Ramos (cell line): ENCODE data around the gene TNPO1.

Source experiments
- in situ Hi-C: fragments of 300-500 bp; cut with MboI; formaldehyde crosslinking; loops from one replicate; pipeline ENCODE4 v1.14.3; 2022; ENCODE audit warnings: low sequenced_read_pairs; ENCODE audit not compliant: unreplicated experiment

Gene TNPO1

DNA sequence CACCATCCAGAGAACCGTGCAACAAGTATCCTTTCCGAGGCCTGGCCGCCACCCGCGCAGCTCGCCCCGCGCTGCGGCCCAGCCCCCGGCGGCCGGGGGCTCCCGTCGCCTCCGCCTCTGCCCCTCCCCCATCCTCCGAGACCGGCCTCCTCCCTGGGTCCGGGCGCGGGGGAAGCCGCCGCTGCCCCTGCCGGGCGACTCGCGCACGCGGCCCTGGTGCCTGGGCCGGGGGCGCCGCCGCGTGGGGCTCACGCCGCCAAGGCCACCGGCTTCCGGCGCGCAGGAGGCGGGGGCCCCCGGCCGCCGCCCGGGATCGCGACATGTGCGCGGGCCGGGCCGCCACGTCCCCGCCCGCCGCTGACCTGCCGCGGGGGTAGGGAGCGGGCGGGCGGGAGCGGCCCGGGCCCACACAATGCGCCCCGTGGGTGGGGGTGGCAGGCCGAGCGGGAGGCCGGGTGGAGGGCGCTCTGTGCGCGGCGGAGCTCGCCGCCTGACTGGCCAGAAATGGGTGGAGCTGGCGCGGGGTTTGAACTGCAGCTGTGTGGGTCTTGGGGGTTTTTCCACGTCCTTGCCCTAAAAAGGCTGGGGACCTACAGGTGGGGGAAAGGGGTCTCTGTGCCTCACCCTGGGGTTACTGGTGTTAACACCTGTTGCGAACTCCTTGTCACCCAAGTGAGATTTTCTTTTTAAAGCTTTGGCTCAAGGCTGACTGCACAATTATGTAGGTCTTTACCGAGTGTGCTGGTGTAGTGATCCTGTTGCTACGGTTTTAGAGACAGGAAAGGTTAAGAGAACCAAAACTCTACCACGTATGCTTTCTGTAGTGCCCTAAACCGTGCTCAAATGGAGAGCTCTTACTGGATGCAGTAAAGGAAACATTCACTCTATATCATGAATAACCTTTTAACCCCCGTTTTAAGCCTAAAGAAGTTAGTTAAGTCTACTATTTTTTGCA is 32.3 kb downstream of the TNPO1 start:
- in situ Hi-C loops = no loop called here

DNA sequence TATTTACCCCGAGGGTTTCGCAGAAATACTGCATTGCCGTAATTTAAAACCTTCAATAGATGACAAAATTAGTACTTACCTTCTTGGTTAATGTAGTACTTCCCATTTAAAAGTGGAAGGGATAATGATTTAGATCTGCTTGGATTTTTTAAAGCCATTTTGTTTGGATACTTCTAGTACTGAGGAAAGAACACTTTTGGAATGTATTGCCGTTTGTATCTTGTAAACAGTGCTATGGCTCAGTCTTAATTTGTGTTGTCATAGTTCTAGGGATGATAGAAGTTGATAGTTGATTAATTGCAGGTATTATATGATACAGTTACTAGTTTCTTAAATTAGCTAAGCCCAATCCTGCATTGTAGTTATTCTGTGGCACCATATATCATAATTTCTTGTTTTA is 33.1 kb downstream of the TNPO1 start:
- in situ Hi-C loops = no loop called here

DNA sequence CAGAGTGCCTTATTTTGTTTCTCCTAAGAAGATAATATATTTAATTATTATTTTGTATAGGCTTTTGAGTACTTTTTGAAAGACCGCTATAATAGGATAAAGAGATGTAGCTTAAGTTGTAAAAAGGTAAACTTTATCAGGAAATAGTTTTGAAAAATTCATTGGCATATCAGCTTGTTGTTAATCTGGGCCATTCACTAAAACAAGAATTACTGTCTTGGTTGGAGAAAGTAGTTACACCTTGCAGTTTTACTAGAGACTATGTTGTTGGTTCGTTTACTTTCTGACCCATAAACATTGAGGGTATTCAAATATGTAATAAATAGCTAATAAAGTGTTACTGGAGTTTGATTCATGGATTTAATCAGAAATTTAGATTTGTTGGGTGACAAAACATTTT is 33.7 kb downstream of the TNPO1 start:
- in situ Hi-C loops = no loop called here

DNA sequence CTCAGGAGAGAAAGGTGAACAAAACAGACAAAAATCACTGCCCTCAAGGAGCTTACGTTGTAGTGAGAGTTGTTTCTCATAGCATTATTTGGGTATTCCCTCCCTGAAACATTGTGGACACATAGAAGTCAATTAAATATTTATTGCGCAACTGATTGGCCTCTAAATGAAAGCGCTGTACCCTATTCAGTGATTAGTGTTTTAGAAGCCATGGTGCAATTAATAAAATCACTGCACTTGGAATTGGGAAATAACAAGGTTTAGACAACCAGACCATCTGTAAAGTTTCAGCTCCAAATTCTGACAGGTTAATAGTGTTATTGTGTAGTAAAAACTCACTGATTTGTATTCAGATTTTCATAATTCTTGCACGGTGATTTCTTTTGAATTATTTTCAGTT is 35.9 kb downstream of the TNPO1 start:
- in situ Hi-C loops = no loop called here

DNA sequence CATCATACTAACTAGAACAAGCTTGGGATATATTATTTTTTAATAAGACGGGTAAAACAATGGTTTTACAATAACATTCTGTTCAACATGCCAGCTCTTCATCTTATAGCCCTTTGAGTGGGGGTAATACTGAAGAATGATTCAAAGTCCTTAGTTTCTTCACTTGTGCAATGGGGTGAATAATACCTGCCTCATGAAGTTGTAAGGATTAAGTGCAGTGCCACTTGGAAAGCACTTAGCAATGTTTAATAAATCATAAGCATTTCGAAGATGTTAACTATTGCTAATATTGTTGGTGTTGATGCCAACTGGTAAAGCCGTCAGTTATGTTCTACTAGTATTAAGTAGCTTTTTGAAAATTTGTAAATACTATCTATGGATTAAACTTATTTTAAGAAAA is 38.0 kb downstream of the TNPO1 start:
- in situ Hi-C loops = no loop called here

DNA sequence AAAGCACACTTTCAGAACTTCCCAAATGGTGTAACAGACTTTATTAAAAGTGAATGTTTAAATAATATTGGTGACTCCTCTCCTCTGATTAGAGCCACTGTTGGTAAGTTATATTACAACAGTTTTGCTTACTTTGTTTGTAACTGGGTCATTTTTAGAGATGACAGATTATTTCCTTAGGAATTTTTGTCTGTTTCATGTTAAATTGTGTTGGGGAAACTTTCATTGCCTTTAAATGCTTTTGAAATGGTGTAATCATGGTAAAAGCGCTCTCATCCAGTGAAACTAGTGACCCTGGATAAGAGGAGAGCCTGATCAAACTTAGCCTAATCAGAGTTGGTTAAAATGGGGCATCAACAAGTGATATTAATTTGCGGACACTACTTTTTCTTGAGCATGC is 39.4 kb downstream of the TNPO1 start:
- in situ Hi-C loops = no loop called here

DNA sequence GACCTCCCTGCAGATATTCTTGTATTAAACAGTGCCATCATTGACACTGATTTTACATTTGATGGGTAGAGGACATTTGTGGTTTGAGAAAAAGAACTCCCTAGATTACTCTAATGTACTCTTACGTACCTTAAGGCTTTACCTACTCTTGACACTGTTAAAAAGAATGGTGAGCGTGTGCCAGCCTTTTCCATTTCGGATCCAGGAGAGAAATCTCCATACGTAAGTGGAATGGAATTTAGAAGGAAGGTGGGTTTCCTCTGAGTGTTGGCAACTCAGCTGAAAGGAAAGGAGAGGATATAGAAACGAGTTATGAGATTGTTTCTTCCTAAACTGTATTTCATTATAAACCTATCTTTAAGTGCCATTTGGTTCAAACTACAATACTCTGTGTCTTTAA is 40.9 kb downstream of the TNPO1 start:
- in situ Hi-C loops = no loop called here

DNA sequence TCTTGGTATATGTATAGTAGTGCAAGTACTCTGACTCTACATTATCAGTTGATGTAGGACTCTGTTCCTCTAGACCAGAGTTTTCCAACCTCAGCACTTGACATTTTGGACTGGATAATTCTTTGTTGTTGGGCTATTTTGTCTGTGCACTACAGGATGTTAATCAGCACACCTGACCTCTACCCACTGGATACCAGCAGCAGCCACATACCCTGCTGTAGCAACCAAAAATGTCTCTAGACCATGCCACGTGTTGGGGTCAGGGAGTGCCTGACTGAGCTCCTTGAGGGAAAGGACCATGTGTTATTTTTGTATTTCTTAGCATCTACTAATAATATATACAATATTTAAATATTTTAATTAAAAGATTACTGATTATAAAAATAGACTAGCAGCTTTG is 42.7 kb downstream of the TNPO1 start:
- in situ Hi-C loops = no loop called here

DNA sequence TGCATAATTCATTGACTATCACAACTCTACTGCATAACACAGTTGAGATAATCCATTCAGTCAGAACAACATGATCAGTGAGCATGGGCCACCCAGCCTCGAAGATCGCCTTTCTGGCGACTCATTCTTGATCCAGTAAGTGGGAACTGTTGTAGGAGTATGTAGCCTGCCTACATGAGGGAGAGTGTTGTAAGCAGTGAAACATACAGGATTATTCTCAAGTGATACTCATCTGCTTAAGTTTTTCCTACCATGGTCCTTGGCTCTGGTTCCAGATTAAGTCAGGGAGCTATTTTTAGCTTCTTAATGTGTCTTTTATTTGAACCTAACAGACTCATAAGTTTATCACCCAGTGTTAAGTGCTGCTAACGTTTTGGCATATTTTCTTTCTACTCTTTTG is 44.0 kb downstream of the TNPO1 start:
- in situ Hi-C loops = no loop called here

DNA sequence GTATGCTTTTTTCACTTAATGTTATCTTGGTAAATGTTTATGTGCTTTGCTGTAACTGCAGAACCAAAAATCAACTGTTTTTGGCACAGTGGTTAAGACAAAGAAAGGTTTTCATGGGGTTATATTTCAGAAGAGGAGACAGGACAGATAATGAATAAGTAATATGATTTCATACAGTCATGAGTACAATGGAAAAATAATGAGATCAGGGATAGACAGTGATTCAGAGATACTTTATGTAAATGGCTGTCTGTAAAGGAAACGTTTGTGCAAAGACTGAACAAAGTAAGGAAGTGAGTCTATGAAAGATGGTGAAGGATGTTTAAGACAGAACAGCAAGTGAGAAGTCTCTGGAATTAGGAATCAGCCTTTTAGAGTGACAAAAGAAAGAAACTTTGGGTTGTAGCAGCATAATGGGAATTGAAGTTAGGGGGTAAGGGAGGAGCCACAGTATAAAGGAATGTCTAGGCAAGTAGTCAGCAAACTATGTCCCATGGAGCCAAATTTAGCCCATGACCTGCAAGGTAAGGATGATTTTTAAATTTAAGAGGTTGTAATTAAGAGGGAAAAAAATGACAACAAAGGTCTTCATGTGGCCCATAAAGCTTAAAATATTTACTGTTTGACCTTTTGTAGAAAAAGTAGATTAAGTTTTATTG is 55.0 kb downstream of the TNPO1 start:
- in situ Hi-C loops = no loop called here

DNA sequence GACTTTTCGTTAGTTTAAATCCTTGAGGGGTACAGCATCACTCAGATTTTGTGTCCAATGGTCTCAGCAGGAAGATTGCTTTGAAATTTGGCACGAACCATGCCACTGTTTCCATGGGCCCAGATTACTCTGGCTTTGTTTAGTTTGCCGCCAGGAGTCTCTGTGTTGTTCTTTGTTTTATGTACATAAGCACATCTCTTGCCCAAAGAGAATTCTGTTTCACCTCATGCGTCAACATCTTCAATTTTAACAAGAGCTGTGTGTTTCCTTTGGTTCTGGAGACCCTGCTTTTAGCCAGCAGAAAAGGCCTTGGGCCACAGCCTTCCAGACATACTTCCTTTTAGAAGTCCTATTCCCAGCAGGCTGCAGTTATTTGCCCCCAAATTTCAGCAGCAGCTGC is 62.4 kb downstream of the TNPO1 start:
- in situ Hi-C loops = no loop called here

DNA sequence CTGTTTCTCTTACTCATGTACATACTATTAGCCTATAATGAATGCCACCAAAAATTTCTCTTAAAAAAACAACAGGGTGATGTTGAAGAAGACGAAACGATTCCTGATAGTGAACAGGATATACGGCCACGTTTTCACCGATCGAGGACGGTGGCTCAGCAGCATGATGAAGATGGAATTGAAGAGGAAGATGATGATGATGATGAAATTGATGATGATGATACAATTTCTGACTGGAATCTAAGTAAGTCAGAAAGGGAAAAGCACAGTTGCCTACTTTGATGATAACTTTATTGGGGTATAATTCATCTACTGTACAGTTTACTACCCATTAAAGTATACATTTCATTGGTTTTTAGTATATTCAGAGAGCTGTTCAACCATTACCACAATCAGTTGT is 66.5 kb downstream of the TNPO1 start:
- in situ Hi-C loops = no loop called here

DNA sequence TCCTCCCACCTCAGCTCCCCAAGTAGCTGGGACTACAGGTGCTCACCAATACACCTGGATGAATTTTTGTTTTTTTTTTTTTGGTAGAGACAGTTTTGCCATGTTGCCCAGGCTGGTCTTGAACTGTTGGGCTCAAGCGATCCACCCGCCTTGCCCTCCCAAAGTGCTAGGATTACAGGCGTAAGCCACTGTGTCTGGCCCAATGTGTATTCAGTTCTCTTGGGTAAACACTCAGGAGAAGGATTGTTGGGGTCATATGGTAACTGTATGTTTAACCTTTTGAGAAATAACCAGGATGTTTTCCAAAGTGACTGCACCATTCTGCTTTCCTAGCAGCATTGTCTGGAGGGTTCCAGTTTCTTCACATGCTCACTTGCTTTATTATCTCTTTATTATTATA is 67.4 kb downstream of the TNPO1 start:
- in situ Hi-C loops = no loop called here

DNA sequence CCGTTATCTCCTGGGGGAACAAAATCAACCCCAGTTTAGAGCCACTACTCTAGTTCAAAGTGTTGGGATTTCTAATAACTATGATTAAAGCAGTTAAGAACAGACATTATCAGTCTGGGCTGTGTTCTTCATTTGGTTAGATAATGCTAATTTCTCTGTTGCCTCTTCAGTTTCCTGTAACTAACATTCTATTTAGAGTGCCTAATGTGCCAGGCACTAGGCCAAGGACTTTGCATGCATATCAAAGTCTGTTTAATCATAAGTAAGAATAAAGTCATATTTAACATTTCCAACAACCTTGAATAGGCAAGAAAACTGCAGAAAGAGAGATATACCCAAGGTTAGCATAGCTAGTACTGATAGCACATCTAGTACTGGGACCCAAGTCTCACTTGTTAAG is 68.4 kb downstream of the TNPO1 start:
- in situ Hi-C loops = no loop called here

DNA sequence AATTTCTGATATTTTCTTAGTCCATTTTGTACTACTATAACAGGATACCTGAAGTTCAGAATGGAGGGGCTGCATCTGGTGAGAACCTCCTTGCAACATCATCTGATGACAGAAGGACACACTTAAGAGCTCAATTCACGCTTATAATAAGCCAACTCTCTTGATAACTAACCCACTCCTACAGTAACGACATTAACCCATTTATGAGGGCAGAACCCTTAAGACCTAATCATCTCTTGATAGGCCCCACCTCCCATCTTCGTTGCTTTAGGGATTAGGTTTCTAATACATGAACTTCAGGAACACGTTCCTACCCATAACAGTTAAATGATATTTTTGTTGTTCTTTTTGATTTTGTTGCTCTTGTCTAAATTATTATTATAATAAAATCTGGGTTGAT is 69.4 kb downstream of the TNPO1 start:
- in situ Hi-C loops = no loop called here

DNA sequence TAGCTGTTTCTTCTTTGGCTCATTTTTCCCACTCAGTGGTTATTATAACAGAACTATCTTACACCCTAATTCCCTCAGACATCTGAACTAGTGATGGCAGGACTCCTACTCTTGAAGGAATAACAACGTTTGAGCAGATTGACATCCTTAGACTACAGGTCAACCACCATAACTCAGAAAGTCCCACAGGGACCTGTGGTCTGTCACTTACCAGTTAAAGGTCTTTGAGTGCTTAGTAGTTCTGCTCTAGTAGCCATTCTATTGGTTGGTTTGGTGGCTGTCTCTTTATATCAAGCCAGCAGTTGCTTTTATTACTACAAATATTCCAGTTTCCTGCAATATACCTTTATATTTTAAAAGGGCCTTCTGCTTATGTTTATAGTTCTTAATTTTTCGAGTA is 72.1 kb downstream of the TNPO1 start:
- in situ Hi-C loops = no loop called here

DNA sequence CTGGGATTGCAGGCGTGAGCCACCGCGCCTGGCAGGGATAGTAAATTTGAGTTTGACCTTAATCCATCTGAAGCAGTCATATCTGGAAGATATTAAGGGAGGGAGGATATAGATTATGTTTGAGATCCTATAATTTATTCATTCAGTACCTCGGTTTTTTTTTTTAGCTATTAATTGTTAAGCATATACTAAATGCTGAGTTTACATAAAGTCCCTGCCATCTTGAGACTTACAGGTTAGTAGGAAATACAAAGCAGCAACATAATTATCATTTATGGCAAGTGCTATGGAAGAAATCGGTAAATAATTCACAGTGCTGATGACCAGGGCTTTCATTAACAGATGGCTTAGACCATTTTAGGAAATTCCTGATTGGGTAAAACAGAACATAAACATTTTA is 72.9 kb downstream of the TNPO1 start:
- in situ Hi-C loops = no loop called here

DNA sequence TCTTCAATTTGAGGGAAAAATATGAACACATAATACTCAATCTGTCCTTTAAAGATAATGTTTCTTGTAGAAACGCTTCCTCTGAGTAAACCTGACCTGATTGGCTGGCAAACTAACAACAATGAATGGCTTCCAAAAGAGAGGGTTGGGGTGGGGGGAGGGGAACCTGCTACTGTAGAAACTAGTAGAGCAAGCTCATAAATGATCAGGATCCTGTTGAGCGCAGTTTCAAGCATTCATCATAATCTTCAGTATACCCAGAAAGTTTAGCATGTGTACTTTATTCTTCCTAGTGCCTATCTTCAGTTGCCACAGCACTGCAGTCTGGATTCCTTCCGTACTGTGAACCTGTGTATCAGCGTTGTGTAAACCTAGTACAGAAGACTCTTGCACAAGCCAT is 76.4 kb downstream of the TNPO1 start:
- in situ Hi-C loops = no loop called here

DNA sequence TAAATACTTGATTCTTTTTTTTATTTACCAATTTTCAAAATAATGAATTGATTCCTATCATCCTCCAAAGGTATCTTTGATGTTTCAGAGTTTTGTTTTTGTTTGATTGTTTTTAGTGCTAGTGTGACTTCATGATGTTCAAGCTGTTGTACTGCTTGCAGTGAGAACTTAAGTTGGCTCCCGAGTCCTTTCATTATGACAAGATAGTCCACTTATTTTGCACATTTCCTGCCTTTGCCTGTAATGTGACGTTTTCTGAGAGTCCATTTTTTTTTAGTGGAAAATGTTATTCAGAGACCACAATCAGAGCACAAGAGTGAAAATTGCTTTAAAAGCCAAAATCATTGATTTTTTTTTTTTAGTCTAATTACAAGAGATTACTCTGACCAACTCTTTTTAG is 79.3 kb downstream of the TNPO1 start:
- in situ Hi-C loops = no loop called here

DNA sequence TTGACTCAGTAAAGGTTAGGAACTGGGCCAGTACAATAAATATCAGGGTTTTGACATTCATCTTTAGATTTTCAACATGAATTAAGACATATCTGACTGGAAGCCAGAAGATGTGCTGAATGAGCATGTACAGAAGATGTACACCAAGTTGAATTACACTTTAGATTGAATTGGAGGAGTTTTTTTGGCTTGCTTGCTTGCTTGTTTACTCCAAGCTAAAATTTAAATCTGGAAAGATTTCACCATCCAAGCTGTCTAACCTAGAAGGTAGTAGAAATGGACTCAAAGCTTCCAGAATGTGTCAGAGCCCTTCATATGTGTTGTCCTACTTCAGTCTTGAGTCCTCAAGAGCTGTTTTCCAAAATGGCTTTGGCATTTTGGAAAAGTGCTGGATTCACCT is 90.3 kb downstream of the TNPO1 start:
- in situ Hi-C loops = no loop called here

DNA sequence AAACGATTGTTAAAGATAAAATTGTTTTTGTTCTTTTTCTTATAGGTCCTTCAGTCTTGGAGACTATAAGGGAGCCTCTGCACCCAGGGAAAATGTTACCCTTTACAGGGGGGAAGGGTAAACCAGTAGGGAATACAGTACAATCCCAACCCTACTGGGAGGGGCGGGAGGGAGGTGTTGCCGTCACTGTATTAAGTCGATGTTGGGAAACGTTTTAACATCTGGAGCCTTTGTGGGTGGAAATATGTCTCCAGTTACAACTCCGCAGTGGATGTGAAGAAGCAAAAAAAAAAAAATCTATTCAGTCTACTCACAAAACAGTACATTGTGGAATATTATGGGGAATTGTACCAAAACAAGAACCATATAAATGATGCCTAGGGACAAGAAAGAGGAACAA is 92.2 kb downstream of the TNPO1 start:
- in situ Hi-C loops = no loop called here

DNA sequence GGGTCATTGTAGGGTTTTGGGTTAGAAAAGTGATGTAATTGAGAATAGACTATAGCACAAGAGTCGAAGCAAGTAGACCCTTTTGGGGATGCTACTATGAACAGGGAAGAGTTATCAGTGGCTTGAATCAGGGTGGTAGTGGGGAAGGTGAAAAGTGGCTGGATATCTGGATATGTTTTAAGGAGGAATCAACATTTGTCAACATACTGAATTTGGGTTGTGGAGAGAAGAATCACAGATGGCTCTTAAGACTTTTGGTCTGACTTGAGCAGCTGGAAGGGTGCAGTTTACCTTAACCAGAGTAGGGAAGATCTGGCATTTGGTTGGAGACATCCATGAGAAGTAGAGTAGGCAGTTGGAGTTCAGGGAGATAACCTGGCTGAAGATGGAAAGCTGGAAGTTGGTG is 100.9 kb downstream of the TNPO1 start:
- in situ Hi-C loops = no loop called here
